HepG2 (cell line): ENCODE measurements around the gene POU6F2.

Source experiments
- ETV6 ChIP-seq: sonication (generic); formaldehyde crosslinking; conservative IDR thresholded peaks from 2 replicates; pipeline ENCODE4 v1.4.0; 2020; ENCODE audit warnings: missing genetic modification reagents
- EZH2 ChIP-seq: conservative IDR thresholded peaks from 2 replicates; pipeline ENCODE4 v1.6.1; 2012; ENCODE audit warnings: mild to moderate bottlenecking, low read depth, low read length, moderate library complexity
- KDM1A ChIP-seq: IDR thresholded peaks from 2 replicates; pipeline ENCODE4 v1.6.1; 2016; ENCODE audit warnings: missing compliant biosample characterization
- POLR2AphosphoS5 ChIP-seq: IDR thresholded peaks from 2 replicates; pipeline ENCODE4 v1.6.1; 2012; ENCODE audit warnings: low read depth, low read length
- RXRA ChIP-seq: sonication (generic); formaldehyde crosslinking; IDR thresholded peaks from 2 replicates; pipeline ENCODE4 v1.5.1; 2020; ENCODE audit warnings: missing genetic modification reagents
- TBP ChIP-seq: sonication (generic); formaldehyde crosslinking; IDR thresholded peaks from 2 replicates; pipeline ENCODE4 v1.5.0; 2020; ENCODE audit warnings: missing genetic modification reagents
- TEAD2 ChIP-seq: sonication (generic); formaldehyde crosslinking; IDR thresholded peaks from 2 replicates; pipeline ENCODE4 v1.9.0; 2021; ENCODE audit warnings: missing genetic modification reagents
- TF ChIP-seq, protein P1 (sequence below): IDR thresholded peaks from 2 replicates; pipeline ENCODE4 v1.6.1; 2012; ENCODE audit warnings: inconsistent platforms
- TF ChIP-seq, protein P2 (sequence below): sonication (generic); formaldehyde crosslinking; IDR thresholded peaks from 2 replicates; pipeline ENCODE4 v1.5.0; 2020; ENCODE audit warnings: mild to moderate bottlenecking, missing genetic modification reagents, moderate library complexity
- TF ChIP-seq, protein P3 (sequence below): sonication (generic); formaldehyde crosslinking; IDR thresholded peaks from 2 replicates; pipeline ENCODE4 v1.4.0; 2020; ENCODE audit warnings: mild to moderate bottlenecking, missing genetic modification reagents
- TF ChIP-seq, protein P4 (sequence below): IDR thresholded peaks from 2 replicates; pipeline ENCODE4 v1.6.1; 2016; ENCODE audit warnings: low read depth, borderline replicate concordance
- TF ChIP-seq, protein P5 (sequence below): sonication (generic); formaldehyde crosslinking; IDR thresholded peaks from 2 replicates; pipeline ENCODE4 v1.4.0; 2020; ENCODE audit warnings: missing genetic modification reagents
- TF ChIP-seq, protein P6 (sequence below): sonication (generic); formaldehyde crosslinking; IDR thresholded peaks from 2 replicates; pipeline ENCODE4 v1.4.0; 2020; ENCODE audit warnings: low read depth, mild to moderate bottlenecking, missing genetic modification reagents
- TF ChIP-seq, protein P7 (sequence below), 2 experiments: sonication (generic) in 1 of 2; formaldehyde crosslinking in 1 of 2; IDR thresholded peaks; 2 replicates each; pipeline versions ENCODE4 v1.4.0 to v1.6.1; 2018 to 2020; ENCODE audit warnings: missing genetic modification reagents in 2 of 2, borderline replicate concordance in 1 of 2, low read depth in 1 of 2, mild to moderate bottlenecking in 1 of 2, missing biosample characterization in 1 of 2

DNA sequence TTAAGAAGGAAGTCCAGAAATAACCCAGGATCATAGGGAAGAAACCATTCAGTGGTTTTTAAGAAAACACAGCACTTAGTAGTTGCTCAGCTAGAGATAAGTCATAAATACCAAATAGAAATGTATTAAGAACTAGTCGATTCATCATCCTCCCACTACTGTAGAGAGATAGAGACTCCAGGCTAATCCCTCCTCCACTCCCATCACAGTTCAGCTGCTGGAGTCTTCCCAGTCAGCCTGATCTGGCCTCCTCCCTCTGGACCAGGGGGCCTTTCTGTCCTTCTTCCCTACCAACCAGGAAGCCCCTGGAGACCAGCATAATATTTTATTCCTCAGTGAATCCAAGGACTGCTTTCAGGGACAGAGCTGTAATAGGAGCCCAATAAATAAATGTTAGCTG lies 294.4 kb downstream of the POU6F2 start:
- TF ChIP-seq TEAD2 (CRISPR knock-in tag) (no peak), RXRA (CRISPR knock-in tag) (no peak), KDM1A (CRISPR knock-in tag) (no peak), ETV6 (CRISPR knock-in tag) (no peak), EZH2 (no peak), POLR2AphosphoS5 (no peak), TBP (CRISPR knock-in tag) (no peak)
- TF ChIP-seq, protein P1, sequence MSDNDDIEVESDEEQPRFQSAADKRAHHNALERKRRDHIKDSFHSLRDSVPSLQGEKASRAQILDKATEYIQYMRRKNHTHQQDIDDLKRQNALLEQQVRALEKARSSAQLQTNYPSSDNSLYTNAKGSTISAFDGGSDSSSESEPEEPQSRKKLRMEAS: no peak
- TF ChIP-seq, protein P2, sequence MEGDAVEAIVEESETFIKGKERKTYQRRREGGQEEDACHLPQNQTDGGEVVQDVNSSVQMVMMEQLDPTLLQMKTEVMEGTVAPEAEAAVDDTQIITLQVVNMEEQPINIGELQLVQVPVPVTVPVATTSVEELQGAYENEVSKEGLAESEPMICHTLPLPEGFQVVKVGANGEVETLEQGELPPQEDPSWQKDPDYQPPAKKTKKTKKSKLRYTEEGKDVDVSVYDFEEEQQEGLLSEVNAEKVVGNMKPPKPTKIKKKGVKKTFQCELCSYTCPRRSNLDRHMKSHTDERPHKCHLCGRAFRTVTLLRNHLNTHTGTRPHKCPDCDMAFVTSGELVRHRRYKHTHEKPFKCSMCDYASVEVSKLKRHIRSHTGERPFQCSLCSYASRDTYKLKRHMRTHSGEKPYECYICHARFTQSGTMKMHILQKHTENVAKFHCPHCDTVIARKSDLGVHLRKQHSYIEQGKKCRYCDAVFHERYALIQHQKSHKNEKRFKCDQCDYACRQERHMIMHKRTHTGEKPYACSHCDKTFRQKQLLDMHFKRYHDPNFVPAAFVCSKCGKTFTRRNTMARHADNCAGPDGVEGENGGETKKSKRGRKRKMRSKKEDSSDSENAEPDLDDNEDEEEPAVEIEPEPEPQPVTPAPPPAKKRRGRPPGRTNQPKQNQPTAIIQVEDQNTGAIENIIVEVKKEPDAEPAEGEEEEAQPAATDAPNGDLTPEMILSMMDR: no peak
- TF ChIP-seq, protein P3, sequence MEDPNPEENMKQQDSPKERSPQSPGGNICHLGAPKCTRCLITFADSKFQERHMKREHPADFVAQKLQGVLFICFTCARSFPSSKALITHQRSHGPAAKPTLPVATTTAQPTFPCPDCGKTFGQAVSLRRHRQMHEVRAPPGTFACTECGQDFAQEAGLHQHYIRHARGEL: no peak
- TF ChIP-seq, protein P4, sequence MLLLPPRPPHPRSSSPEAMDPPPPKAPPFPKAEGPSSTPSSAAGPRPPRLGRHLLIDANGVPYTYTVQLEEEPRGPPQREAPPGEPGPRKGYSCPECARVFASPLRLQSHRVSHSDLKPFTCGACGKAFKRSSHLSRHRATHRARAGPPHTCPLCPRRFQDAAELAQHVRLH (CRISPR knock-in tag): no peak
- TF ChIP-seq, protein P5, sequence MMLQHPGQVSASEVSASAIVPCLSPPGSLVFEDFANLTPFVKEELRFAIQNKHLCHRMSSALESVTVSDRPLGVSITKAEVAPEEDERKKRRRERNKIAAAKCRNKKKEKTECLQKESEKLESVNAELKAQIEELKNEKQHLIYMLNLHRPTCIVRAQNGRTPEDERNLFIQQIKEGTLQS (CRISPR knock-in tag): no peak
- TF ChIP-seq, protein P6, sequence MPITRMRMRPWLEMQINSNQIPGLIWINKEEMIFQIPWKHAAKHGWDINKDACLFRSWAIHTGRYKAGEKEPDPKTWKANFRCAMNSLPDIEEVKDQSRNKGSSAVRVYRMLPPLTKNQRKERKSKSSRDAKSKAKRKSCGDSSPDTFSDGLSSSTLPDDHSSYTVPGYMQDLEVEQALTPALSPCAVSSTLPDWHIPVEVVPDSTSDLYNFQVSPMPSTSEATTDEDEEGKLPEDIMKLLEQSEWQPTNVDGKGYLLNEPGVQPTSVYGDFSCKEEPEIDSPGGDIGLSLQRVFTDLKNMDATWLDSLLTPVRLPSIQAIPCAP (CRISPR knock-in tag): no peak
- TF ChIP-seq, protein P7, sequence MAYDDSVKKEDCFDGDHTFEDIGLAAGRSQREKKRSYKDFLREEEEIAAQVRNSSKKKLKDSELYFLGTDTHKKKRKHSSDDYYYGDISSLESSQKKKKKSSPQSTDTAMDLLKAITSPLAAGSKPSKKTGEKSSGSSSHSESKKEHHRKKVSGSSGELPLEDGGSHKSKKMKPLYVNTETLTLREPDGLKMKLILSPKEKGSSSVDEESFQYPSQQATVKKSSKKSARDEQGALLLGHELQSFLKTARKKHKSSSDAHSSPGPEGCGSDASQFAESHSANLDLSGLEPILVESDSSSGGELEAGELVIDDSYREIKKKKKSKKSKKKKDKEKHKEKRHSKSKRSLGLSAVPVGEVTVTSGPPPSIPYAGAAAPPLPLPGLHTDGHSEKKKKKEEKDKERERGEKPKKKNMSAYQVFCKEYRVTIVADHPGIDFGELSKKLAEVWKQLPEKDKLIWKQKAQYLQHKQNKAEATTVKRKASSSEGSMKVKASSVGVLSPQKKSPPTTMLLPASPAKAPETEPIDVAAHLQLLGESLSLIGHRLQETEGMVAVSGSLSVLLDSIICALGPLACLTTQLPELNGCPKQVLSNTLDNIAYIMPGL (CRISPR knock-in tag; IDR thresholded peaks at IDR 0.05; ENCODE audit: borderline replicate concordance in 1 of 2, low read depth in 1 of 2): no peak
